OCI-LY3 (cell line): ENCODE data around the gene FNIP1.
"Not testable (repeated sequence)": the region's sequence is repeated elsewhere in the genome, so short reads cannot be mapped to it uniquely, and the experiment has no call there.

Source experiments
- CTCF ChIP-seq: fragments of 200-600, 300-600 bp; sonication (generic); IDR thresholded peaks from 2 replicates; pipeline ENCODE4 v1.5.1; 2014; ENCODE audit warnings: antibody characterized with exemption, low read length, low read depth
- EZH2phosphoT487 ChIP-seq: fragments of 200-600 bp; shearing (Covaris generic); IDR thresholded peaks from 2 replicates; pipeline ENCODE4 v1.6.1; 2018; ENCODE audit warnings: antibody characterized with exemption, mixed run types, low read depth

DNA sequence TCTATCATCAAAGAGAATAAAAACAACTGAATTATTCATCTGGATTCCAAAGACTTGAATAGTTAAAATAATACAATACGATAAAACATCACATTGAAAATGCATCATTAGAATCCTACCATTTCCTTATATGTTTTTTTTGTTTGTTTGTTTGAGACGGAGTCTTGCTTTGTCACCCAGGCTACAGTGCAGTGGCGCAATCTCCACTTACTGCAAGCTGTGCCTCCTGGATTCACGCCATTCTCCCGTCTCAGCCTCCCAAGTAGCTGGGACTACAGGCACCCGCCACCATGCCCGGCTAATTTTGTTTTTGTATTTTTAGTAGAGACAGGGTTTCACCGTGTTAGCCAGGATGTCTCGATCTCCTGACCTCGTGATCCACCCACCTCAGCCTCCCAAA is 118.5 kb downstream of the FNIP1 start:
- not testable (repeated sequence) for TF ChIP-seq CTCF, EZH2phosphoT487
